Measurements from ENCODE around the gene KCNT2.

KCNT2 gene

DNA sequence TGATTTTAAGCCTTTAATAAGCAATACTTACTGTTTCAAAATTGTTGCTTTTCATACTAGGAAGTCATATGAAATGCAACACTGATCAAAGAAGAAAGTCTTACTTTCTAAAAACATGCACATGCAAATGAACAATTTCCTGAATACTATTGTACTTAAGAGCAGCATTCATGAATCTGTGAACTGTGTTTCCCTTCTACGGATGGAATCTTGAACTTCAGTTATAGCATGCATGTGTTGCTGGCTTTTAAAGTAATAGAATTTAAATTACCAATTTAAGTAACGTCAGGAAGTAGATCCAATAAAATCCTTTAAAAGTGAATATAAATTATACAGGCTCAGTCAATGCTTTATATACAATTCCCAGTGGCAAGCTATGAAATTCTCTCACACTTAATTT is 348.9 kb downstream of the KCNT2 start:
- Histone ChIP-seq H4K20me1 (ENCODE audit: insufficient read depth) (no peaks in the 10 kb centered on the region), H3K4me1 (ENCODE audit: low read depth, poor library complexity, severe bottlenecking) (no peaks in the 10 kb centered on the region), H3K36me3 (ENCODE audit: insufficient read depth) (no peaks in the 10 kb centered on the region), H2AFZ (ENCODE audit: low read depth) (no peak overlapping the region), H3K27ac (no peak overlapping the region), H3K79me2 (ENCODE audit: insufficient read depth, low read depth) (no peaks in the 10 kb centered on the region), H3K27me3 (ENCODE audit: insufficient read depth, low read depth) (no peaks in the 10 kb centered on the region), H3K4me2 (no peak overlapping the region), H3K9ac (no peak overlapping the region), H3K4me3 (IDR thresholded peaks at IDR 0.05; ENCODE audit: insufficient read depth, low read depth, low read length) (no peak overlapping the region)
- TF ChIP-seq, protein P1, sequence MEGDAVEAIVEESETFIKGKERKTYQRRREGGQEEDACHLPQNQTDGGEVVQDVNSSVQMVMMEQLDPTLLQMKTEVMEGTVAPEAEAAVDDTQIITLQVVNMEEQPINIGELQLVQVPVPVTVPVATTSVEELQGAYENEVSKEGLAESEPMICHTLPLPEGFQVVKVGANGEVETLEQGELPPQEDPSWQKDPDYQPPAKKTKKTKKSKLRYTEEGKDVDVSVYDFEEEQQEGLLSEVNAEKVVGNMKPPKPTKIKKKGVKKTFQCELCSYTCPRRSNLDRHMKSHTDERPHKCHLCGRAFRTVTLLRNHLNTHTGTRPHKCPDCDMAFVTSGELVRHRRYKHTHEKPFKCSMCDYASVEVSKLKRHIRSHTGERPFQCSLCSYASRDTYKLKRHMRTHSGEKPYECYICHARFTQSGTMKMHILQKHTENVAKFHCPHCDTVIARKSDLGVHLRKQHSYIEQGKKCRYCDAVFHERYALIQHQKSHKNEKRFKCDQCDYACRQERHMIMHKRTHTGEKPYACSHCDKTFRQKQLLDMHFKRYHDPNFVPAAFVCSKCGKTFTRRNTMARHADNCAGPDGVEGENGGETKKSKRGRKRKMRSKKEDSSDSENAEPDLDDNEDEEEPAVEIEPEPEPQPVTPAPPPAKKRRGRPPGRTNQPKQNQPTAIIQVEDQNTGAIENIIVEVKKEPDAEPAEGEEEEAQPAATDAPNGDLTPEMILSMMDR (conservative IDR thresholded peaks at IDR 0.05; ENCODE audit: low read depth, low read length) = no peak

DNA sequence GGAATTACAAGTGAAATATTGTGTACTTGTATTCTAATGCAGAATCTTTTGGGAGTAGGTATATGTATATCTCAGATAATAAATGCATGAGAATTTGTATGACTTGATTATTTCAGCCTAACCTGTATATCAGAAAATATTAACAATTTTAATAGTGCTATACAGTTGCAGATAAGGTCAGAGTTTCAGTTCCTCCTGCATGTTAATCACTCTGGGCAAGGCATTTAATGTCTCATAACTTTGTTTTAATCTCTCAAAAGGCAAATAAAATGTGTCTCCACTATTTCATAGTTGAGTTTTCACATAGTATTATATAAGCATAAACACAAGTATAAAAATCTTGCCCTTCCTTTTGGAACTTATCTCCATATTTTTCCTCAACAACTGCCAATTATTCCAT is 352.5 kb downstream of the KCNT2 start:
- Histone ChIP-seq H3K4me2 (no peak overlapping the region), H3K9ac (no peak overlapping the region)
- TF ChIP-seq, protein P1 (conservative IDR thresholded peaks at IDR 0.05; ENCODE audit: low read depth, low read length) = no peak

DNA sequence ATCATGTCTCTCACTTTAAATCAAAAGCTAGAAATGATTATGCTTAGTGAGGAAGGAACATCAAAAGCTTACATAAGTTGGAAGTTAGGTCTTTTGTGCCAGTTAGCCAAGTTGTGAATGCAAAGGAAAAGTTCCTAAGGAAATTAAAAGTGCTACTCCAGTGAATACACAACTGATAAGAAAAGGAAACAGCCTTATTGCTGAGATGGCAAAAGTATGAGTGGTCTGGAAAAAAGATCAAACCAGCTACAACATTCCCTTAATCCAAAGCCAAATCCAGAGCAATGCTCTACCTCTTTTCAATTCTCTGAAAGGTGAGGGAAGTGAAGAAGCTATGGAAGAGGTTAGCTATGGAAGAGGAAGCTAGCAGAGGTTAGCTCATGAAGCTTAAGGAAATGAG is 378.7 kb downstream of the KCNT2 start:
- Histone ChIP-seq H3K36me3 (ENCODE audit: insufficient read depth) (no peaks in the 10 kb centered on the region), H4K20me1 (ENCODE audit: insufficient read depth) (no peaks in the 10 kb centered on the region), H3K4me3 (IDR thresholded peaks at IDR 0.05; ENCODE audit: insufficient read depth, low read depth, low read length) (no peak overlapping the region), H3K79me2 (ENCODE audit: insufficient read depth, low read depth) (no peaks in the 10 kb centered on the region), H2AFZ (ENCODE audit: low read depth) (no peak overlapping the region), H3K27ac (no peak overlapping the region), H3K4me2 (no peak overlapping the region), H3K4me1 (ENCODE audit: low read depth, poor library complexity, severe bottlenecking) (no peaks in the 10 kb centered on the region), H3K27me3 (ENCODE audit: insufficient read depth, low read depth) (no peaks in the 10 kb centered on the region), H3K9ac (no peak overlapping the region)
- TF ChIP-seq, protein P1 (conservative IDR thresholded peaks at IDR 0.05; ENCODE audit: low read depth, low read length) = no peak

More for the DNA sequence above, 352.5 kb downstream of the KCNT2 start:
- Histone ChIP-seq H3K4me3 (IDR thresholded peaks at IDR 0.05; ENCODE audit: insufficient read depth, low read depth, low read length) (no peak overlapping the region), H3K27ac (no peak overlapping the region), H3K27me3 (ENCODE audit: insufficient read depth, low read depth) (no peaks in the 10 kb centered on the region), H2AFZ (ENCODE audit: low read depth) (no peak overlapping the region), H4K20me1 (ENCODE audit: insufficient read depth) (no peaks in the 10 kb centered on the region), H3K79me2 (ENCODE audit: insufficient read depth, low read depth) (no peaks in the 10 kb centered on the region), H3K4me1 (ENCODE audit: low read depth, poor library complexity, severe bottlenecking) (no peaks in the 10 kb centered on the region), H3K36me3 (ENCODE audit: insufficient read depth) (no peaks in the 10 kb centered on the region)

DNA sequence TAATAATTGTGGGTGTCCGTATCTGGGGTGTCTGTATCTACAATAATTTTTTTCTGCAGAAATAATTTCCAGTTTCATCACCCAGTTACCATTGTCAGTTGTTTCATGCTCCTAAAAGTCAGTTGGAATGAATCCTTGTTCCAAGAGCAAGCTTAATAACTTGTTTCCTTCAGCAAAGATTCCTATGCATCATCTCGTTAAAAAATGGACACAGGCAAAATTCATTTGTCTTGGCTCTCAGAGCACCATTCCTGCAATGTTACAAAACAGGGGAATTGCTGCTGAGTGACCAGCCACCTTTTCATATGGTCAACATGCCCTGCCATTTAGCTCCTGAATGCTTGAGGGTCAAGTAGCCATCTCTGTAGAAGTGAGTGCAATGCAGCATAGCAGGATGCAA is 393.4 kb downstream of the KCNT2 start:
- H3K4me3 ChIP-seq (IDR thresholded peaks at IDR 0.05; ENCODE audit: insufficient read depth, low read depth, low read length) = no peak overlapping the region
- H3K27me3 ChIP-seq (ENCODE audit: insufficient read depth, low read depth) = no peaks in the 10 kb centered on the region
- H3K4me2 ChIP-seq = no peak overlapping the region
- H3K4me1 ChIP-seq (ENCODE audit: low read depth, poor library complexity, severe bottlenecking) = no peaks in the 10 kb centered on the region
- no peaks in the 10 kb centered on the region for H3K79me2 ChIP-seq (ENCODE audit: insufficient read depth, low read depth)
- TF ChIP-seq, protein P1 (conservative IDR thresholded peaks at IDR 0.05; ENCODE audit: low read depth, low read length) = no peak
- H4K20me1 ChIP-seq (ENCODE audit: insufficient read depth) = no peaks in the 10 kb centered on the region
- H2AFZ ChIP-seq (ENCODE audit: low read depth) = no peak overlapping the region
- H3K27ac ChIP-seq = no peak overlapping the region
- H3K9ac ChIP-seq = no peak overlapping the region
- no peaks in the 10 kb centered on the region for H3K36me3 ChIP-seq (ENCODE audit: insufficient read depth)

Measured in KMS-11 (cell line).